ENCODE data around the gene UCKL1.
"Not testable (repeated sequence)": the region's sequence is repeated elsewhere in the genome, so short reads cannot be mapped to it uniquely, and the experiment has no call there.

The UCKL1 gene

GRCh38 chr20:63931735-63932134 is 24.5 kb downstream of the UCKL1 start:
- H3K27me3 ChIP-seq (ENCODE audit: control insufficient read depth, insufficient read depth, low read length, poor library complexity, severe bottlenecking), result no peaks in the 10 kb centered on the region
- no peak overlapping the region for H3K27ac ChIP-seq (ENCODE audit: insufficient read depth, low read depth, low read length, poor library complexity, severe bottlenecking)
- H3K4me1 ChIP-seq (ENCODE audit: control insufficient read depth, insufficient read depth, low read length), result no peaks in the 10 kb centered on the region
- no peaks in the 10 kb centered on the region for H3K9me3 ChIP-seq (ENCODE audit: control insufficient read depth, low read length)
- 96 to 97% methylated on average over 19 of the region's 19 CpGs for WGBS, 2 experiments
- H3K36me3 ChIP-seq (ENCODE audit: control insufficient read depth, insufficient read depth, low read length), result peaks cover 48% of the 10 kb centered on the region
- no peak overlapping the region for H3K4me3 ChIP-seq (ENCODE audit: insufficient read depth, low read depth, low read length)

DNA sequence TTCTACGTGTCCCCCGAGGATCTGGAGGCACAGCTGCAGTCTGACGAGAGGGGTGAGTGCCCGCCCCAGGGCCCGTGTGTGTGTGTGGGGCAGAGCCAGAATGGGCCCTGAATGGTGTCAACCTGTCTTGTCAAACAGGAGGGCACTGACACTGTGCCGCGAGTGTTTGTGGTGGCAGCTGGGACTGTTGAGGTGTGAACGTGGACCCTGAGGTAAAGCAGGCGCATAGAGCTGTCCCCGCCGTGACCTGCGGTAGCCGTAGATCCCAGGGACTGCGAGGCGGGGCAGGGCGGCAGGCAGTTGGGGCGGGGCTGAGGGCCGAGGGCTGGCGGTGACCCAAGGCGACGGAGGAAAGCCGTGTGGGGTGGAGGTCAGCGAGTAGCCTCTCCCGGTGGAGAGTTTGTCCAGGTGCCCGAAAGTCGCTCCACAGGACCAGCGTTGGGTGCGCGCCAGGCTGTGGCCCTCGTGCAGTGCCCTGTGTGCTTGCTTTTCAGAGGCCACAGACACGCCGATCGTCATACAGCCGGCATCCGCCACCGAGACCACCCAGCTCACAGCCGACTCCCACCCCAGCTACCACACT is 25.2 kb downstream of the UCKL1 start:
- H3K27me3 ChIP-seq (ENCODE audit: control insufficient read depth, insufficient read depth, low read length, poor library complexity, severe bottlenecking), result no peaks in the 10 kb centered on the region
- no peak overlapping the region for H3K4me3 ChIP-seq (ENCODE audit: insufficient read depth, low read depth, low read length)
- H3K27ac ChIP-seq (ENCODE audit: insufficient read depth, low read depth, low read length, poor library complexity, severe bottlenecking), result no peak overlapping the region
- 95 to 96% methylated on average over 37 of the region's 37 CpGs for WGBS, 2 experiments
- H3K4me1 ChIP-seq (ENCODE audit: control insufficient read depth, insufficient read depth, low read length), result no peaks in the 10 kb centered on the region
- peaks cover 48% of the 10 kb centered on the region for H3K36me3 ChIP-seq (ENCODE audit: control insufficient read depth, insufficient read depth, low read length)
- no peaks in the 10 kb centered on the region for H3K9me3 ChIP-seq (ENCODE audit: control insufficient read depth, low read length)

DNA sequence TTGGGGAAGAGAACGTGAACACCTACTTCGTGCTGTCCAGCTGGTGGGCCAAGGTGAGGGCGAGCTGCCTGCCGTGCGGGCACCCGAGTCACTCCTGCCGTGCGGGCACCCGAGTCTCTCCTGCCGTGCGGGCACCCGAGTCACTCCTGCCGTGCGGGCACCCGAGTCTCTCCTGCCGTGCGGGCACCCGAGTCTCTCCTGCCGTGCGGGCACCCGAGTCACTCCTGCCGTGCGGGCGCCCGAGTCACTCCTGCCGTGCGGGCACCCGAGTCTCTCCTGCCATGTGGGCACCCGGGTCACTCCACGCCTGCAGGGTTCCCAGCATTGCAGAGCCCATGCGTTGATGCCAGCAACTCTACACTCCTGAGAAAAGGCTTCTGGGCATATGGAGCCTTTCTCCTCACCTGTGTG is 26.7 kb downstream of the UCKL1 start:
- 96 to 97% methylated on average over 31 of the region's 31 CpGs for WGBS, 2 experiments

DNA sequence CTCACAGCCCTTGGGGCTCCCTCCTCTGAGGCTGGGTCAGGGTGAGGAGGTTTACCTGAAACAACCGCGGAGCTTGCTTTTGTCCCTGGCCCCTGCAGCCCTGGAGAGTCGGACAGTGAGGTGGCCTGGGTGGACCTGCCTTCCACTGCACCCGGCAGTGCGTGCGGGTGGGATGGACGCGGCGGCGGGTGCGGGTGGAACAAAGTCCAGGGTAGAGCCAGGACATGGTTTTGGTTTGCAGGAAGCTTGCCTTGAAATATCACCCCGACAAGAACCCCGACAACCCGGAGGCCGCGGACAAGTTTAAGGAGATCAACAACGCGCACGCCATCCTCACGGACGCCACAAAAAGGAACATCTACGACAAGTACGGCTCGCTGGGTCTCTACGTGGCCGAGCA is 27.1 kb downstream of the UCKL1 start:
- no peaks in the 10 kb centered on the region for H3K27me3 ChIP-seq (ENCODE audit: control insufficient read depth, insufficient read depth, low read length, poor library complexity, severe bottlenecking)
- H3K36me3 ChIP-seq (ENCODE audit: control insufficient read depth, insufficient read depth, low read length), result peaks cover 41% of the 10 kb centered on the region
- no peak overlapping the region for H3K4me3 ChIP-seq (ENCODE audit: insufficient read depth, low read depth, low read length)
- H3K27ac ChIP-seq (ENCODE audit: insufficient read depth, low read depth, low read length, poor library complexity, severe bottlenecking), result no peak overlapping the region
- 97 to 98% methylated on average over 26 of the region's 26 CpGs for WGBS, 2 experiments
- H3K4me1 ChIP-seq (ENCODE audit: control insufficient read depth, insufficient read depth, low read length), result no peaks in the 10 kb centered on the region
- no peaks in the 10 kb centered on the region for H3K9me3 ChIP-seq (ENCODE audit: control insufficient read depth, low read length)

More for the DNA sequence above, 26.7 kb downstream of the UCKL1 start:
- not testable (repeated sequence) for H3K4me3 ChIP-seq (ENCODE audit: insufficient read depth, low read depth, low read length); H3K27ac ChIP-seq (ENCODE audit: insufficient read depth, low read depth, low read length, poor library complexity, severe bottlenecking); H3K4me1 ChIP-seq (ENCODE audit: control insufficient read depth, insufficient read depth, low read length); H3K9me3 ChIP-seq (ENCODE audit: control insufficient read depth, low read length); H3K27me3 ChIP-seq (ENCODE audit: control insufficient read depth, insufficient read depth, low read length, poor library complexity, severe bottlenecking)
- H3K36me3 ChIP-seq (ENCODE audit: control insufficient read depth, insufficient read depth, low read length), result peaks cover 41% of the 10 kb centered on the region

DNA sequence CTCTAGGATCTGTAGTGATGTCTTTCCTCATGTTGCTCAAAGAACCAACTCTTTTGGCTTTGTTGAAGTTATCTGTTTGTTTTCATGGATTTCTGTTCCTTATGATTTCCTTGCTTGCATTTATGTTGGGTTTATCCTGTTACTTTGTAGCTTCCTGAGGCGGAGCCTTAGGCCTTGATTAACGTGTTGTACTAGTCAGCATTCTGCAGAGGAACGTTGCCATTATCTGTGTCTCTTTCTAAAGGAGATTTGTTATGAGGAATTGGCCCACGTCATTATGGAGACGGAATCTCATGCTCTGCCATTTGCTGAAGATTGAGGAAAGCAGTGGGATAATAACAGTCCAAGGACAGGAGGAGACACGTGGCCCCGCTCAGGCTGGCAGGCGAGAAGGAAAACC is 29.9 kb downstream of the UCKL1 start:
- no peaks in the 10 kb centered on the region for H3K27me3 ChIP-seq (ENCODE audit: control insufficient read depth, insufficient read depth, low read length, poor library complexity, severe bottlenecking)
- 93% methylated on average over 8 of the region's 8 CpGs for WGBS, 2 experiments
- H3K4me3 ChIP-seq (ENCODE audit: insufficient read depth, low read depth, low read length), result no peak overlapping the region
- no peaks in the 10 kb centered on the region for H3K9me3 ChIP-seq (ENCODE audit: control insufficient read depth, low read length)
- peaks cover 27% of the 10 kb centered on the region for H3K36me3 ChIP-seq (ENCODE audit: control insufficient read depth, insufficient read depth, low read length)
- no peaks in the 10 kb centered on the region for H3K4me1 ChIP-seq (ENCODE audit: control insufficient read depth, insufficient read depth, low read length)
- H3K27ac ChIP-seq (ENCODE audit: insufficient read depth, low read depth, low read length, poor library complexity, severe bottlenecking), result no peak overlapping the region

DNA sequence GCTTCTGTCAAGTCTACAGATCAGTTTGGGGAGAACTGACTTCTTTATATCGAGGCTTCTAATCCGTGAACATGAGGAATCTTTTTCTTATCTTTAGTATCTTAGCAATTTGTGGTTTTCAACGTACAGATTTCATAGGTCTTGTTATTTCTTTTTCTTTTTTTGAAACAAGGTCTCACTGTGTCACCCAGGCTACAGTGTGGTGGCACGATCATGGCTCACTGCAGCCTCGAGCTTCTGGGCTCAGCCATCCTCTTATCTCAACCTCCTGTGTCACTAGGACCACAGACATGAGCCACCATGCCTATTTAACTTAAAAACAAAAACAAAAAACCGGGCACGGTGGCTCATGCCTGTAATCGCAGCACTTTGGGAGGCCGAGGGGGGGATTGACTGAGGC is 32.0 kb downstream of the UCKL1 start:
- H3K4me1 ChIP-seq (ENCODE audit: control insufficient read depth, insufficient read depth, low read length), result no peaks in the 10 kb centered on the region
- 94% methylated on average over 9 of the region's 9 CpGs for WGBS, 2 experiments
- no peak overlapping the region for H3K4me3 ChIP-seq (ENCODE audit: insufficient read depth, low read depth, low read length)
- no peak overlapping the region for H3K27ac ChIP-seq (ENCODE audit: insufficient read depth, low read depth, low read length, poor library complexity, severe bottlenecking)
- no peaks in the 10 kb centered on the region for H3K9me3 ChIP-seq (ENCODE audit: control insufficient read depth, low read length)
- peaks cover 12% of the 10 kb centered on the region for H3K36me3 ChIP-seq (ENCODE audit: control insufficient read depth, insufficient read depth, low read length)
- H3K27me3 ChIP-seq (ENCODE audit: control insufficient read depth, insufficient read depth, low read length, poor library complexity, severe bottlenecking), result no peaks in the 10 kb centered on the region

DNA sequence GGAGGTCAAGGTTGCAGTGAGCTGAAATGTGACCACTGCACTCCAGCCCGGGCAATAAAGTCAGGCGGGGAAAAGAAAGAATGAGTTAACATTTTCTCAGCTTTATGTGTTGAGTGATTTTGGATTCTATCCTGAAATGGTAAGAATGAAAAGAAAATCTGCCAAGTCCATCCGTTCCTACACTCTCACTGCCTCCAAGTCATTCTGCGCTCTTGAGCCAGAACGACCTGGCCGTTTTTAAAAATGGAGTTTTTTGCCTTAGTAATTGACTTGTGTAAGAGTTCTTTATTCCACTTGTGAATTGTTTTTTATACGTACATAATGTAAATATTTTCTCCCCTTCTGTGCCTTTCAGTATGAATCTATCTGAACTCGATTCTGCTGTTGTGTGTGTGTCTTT is 32.6 kb downstream of the UCKL1 start:
- Histone ChIP-seq H3K27ac (ENCODE audit: insufficient read depth, low read depth, low read length, poor library complexity, severe bottlenecking) (no peak overlapping the region), H3K4me3 (ENCODE audit: insufficient read depth, low read depth, low read length) (no peak overlapping the region), H3K9me3 (ENCODE audit: control insufficient read depth, low read length) (no peaks in the 10 kb centered on the region), H3K4me1 (ENCODE audit: control insufficient read depth, insufficient read depth, low read length) (no peaks in the 10 kb centered on the region), H3K27me3 (ENCODE audit: control insufficient read depth, insufficient read depth, low read length, poor library complexity, severe bottlenecking) (no peaks in the 10 kb centered on the region), H3K36me3 (ENCODE audit: control insufficient read depth, insufficient read depth, low read length) (peaks cover 8% of the 10 kb centered on the region)
- 95 to 96% methylated on average over 6 to 8 of the region's 8 CpGs for WGBS, 2 experiments

GRCh38 chr20:63920226-63920625 is 36.0 kb downstream of the UCKL1 start:
- Histone ChIP-seq H3K9me3 (ENCODE audit: control insufficient read depth, low read length) (no peaks in the 10 kb centered on the region), H3K36me3 (ENCODE audit: control insufficient read depth, insufficient read depth, low read length) (peaks cover 3% of the 10 kb centered on the region), H3K27ac (ENCODE audit: insufficient read depth, low read depth, low read length, poor library complexity, severe bottlenecking) (no peak overlapping the region), H3K4me1 (ENCODE audit: control insufficient read depth, insufficient read depth, low read length) (no peaks in the 10 kb centered on the region), H3K4me3 (ENCODE audit: insufficient read depth, low read depth, low read length) (no peak overlapping the region), H3K27me3 (ENCODE audit: control insufficient read depth, insufficient read depth, low read length, poor library complexity, severe bottlenecking) (no peaks in the 10 kb centered on the region)
- WGBS, 2 experiments, result 96 to 97% methylated on average over 23 of the region's 23 CpGs

DNA sequence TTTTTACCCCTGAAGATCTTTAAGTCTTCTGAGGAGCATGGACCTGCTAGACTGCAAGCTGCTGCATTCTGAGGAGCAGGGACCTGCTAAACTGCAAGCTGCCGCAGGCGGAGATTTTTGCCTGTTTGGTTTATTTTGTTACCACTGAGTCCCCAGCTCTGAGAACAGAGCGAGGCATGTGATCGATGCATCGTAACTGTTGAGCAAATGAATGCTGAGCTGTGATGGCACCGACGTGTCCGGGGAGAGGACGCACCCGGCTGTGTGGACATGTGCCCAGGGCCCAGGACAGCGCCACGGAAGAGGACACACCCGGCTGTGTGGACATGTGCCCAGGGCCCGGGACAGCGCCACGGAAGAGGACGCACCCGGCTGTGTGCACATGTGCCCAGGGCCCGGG is 37.1 kb downstream of the UCKL1 start:
- H3K9me3 ChIP-seq (ENCODE audit: control insufficient read depth, low read length), result no peaks in the 10 kb centered on the region
- H3K27me3 ChIP-seq (ENCODE audit: control insufficient read depth, insufficient read depth, low read length, poor library complexity, severe bottlenecking), result no peaks in the 10 kb centered on the region
- no peak overlapping the region for H3K27ac ChIP-seq (ENCODE audit: insufficient read depth, low read depth, low read length, poor library complexity, severe bottlenecking)
- no peak overlapping the region for H3K4me3 ChIP-seq (ENCODE audit: insufficient read depth, low read depth, low read length)
- H3K4me1 ChIP-seq (ENCODE audit: control insufficient read depth, insufficient read depth, low read length), result no peaks in the 10 kb centered on the region
- 97 to 98% methylated on average over 13 to 16 of the region's 19 CpGs for WGBS, 2 experiments
- H3K36me3 ChIP-seq (ENCODE audit: control insufficient read depth, insufficient read depth, low read length), result peaks cover 3% of the 10 kb centered on the region

GRCh38 chr20:63917811-63918210 is 38.4 kb downstream of the UCKL1 start:
- peaks cover 3% of the 10 kb centered on the region for H3K36me3 ChIP-seq (ENCODE audit: control insufficient read depth, insufficient read depth, low read length)
- H3K9me3 ChIP-seq (ENCODE audit: control insufficient read depth, low read length), result no peaks in the 10 kb centered on the region
- no peak overlapping the region for H3K27ac ChIP-seq (ENCODE audit: insufficient read depth, low read depth, low read length, poor library complexity, severe bottlenecking)
- WGBS, 2 experiments, result 94 to 97% methylated on average over 11 of the region's 11 CpGs
- H3K27me3 ChIP-seq (ENCODE audit: control insufficient read depth, insufficient read depth, low read length, poor library complexity, severe bottlenecking), result no peaks in the 10 kb centered on the region
- H3K4me3 ChIP-seq (ENCODE audit: insufficient read depth, low read depth, low read length), result no peak overlapping the region
- no peaks in the 10 kb centered on the region for H3K4me1 ChIP-seq (ENCODE audit: control insufficient read depth, insufficient read depth, low read length)
